Chondrocyte (in vitro differentiated cells): ENCODE measurements around the gene FADS1. TPM values are rescaled to one million over a fixed set of nuclear protein-coding genes. Genes with fewer than 3 reads are reported as not detected.
A peak's percentile ranks its signal among the peaks of the same experiment; 100 is the strongest.

Source experiments
- DNase-seq: peaks from one replicate; pipeline ENCODE4 v3.0.0; 2021; ENCODE audit warnings: mixed read lengths, low spot score
- H3K27ac Mint-ChIP-seq: one replicate; pipeline ENCODE4 v1.8.0; 2021; ENCODE audit warnings: mild to moderate bottlenecking, moderate library complexity, mixed read lengths; ENCODE audit not compliant: unreplicated experiment
- H3K27me3 Mint-ChIP-seq: 2 replicates; pipeline ENCODE4 v1.8.0; 2021; ENCODE audit warnings: low read depth, mixed read lengths
- H3K36me3 Mint-ChIP-seq: 2 replicates; pipeline ENCODE4 v1.8.0; 2021; ENCODE audit warnings: low read depth, mixed read lengths
- H3K4me1 Mint-ChIP-seq: 2 replicates; pipeline ENCODE4 v1.8.0; 2021; ENCODE audit warnings: low read depth, mild to moderate bottlenecking, mixed read lengths
- H3K4me3 Mint-ChIP-seq: one replicate; pipeline ENCODE4 v1.8.0; 2021; ENCODE audit warnings: mild to moderate bottlenecking, moderate library complexity, mixed read lengths; ENCODE audit not compliant: unreplicated experiment
- H3K9me3 Mint-ChIP-seq: 2 replicates; pipeline ENCODE4 v1.8.0; 2021; ENCODE audit warnings: low read depth, mixed read lengths
- CTCF ChIP-seq: fragments of 200-600 bp; sonication (generic); IDR thresholded peaks from 2 replicates; pipeline ENCODE4 v1.5.0; 2021; ENCODE audit warnings: antibody characterized with exemption, mild to moderate bottlenecking, moderate library complexity
- long read RNA-seq: library from polyadenylated mRNA; stranded (forward); transcript quantifications from one replicate; pipeline ENCODE4 v2.0.0, GENCODE V29; 2021
- total RNA-seq: library from RNA; stranded (reverse); gene quantifications from 3 replicates; pipeline ENCODE4 v1.2.1, GENCODE V29; 2021

FADS1 gene
- 72.6 to 95.5 TPM (median 74.6 TPM) in 3 replicates for total RNA-seq
- long read RNA-seq, full-length matches to known transcripts, result 250 of 291 reads
- long read RNA-seq, partial matches to known transcripts, result 7 of 291 reads
- long read RNA-seq, other reads (novel, unspliced or antisense), result 34 of 291 reads

DNA sequence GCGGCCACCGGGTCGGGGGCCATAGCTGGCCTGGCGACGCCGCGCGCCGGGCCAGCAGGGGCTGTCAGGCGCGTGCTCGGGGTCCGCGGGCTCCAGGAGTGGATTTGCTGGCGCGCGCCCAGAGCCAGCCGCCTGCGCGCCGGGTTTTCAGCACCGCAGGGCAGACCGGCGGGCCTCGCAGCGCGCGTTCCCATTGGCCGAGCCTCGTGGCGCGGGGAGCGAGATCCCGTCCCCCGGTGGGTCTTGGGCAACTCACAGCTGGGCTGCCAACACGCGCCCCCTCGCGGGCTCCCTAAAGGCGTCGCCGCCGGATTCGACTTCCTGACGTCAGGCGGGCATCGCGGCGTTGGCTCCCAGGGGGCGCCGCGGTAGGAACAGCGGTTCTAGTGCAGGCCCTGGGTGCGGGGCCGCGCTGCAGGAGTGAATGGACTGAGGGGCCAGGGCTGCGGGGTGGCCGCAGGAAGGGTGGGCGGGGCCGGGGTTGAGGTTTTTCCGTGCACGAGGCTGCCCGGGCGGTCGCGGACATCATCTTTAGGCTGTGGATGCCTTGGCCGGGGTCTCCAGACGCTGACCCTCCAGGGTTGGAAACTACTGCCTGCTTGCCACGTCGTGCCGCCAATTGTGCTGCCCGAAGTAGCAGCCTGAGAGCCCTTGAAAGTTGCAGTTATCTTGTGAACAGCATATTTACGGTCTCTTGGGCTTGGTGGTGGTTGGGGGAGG is at the start of gene FADS1:
FADS1 (minus strand) TSS at position 268 of the 720 bp plus-strand sequence; CDS start at position 194, 74 bp downstream.
- H3K4me1 Mint-ChIP-seq, result peaks cover 18% of the 10 kb centered on the region

DNA sequence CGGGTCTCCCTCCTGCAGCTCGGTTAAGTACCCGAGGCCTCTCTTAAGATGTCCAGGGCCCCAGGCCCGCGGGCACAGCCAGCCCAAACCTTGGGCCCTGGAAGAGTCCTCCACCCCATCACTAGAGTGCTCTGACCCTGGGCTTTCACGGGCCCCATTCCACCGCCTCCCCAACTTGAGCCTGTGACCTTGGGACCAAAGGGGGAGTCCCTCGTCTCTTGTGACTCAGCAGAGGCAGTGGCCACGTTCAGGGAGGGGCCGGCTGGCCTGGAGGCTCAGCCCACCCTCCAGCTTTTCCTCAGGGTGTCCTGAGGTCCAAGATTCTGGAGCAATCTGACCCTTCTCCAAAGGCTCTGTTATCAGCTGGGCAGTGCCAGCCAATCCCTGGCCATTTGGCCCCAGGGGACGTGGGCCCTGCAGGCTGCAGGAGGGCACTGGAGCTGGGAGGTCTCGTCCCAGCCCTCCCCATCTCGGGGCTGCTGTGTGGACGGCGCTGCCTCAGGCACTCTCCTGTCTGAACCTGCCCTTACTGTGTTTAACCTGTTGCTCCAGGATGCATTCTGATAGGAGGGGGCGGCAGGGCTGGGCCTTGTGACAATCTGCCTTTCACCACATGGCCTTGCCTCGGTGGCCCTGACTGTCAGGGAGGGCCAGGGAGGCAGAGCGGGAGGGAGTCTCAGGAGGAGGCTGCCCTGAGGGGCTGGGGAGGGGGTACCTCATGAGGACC is 49.6 kb upstream of the FADS1 start:
- Mint-ChIP-seq H3K27ac (peak overlapping the region; percentile 12), H3K4me3 (no peak overlapping the region), H3K4me1 (peaks cover 19% of the 10 kb centered on the region), H3K27me3 (no peaks in the 10 kb centered on the region), H3K36me3 (peaks cover 14% of the 10 kb centered on the region), H3K9me3 (no peaks in the 10 kb centered on the region)
- no peak for TF ChIP-seq CTCF
- DNase-seq, result peak; percentile 81

More for the DNA sequence above, at the start of gene FADS1:
- Mint-ChIP-seq H3K27me3 (no peaks in the 10 kb centered on the region), H3K9me3 (no peaks in the 10 kb centered on the region), H3K27ac (peak within 1 kb of the TSS; percentile 98), H3K36me3 (peaks cover 6% of the 10 kb centered on the region), H3K4me3 (peak within 1 kb of the TSS; percentile 96)
- TF ChIP-seq CTCF, result peak; percentile 83
- peak; percentile 97 for DNase-seq

GRCh38 chr11:61864814-61865775 is 48.3 kb upstream of the FADS1 start:
- peaks cover 19% of the 10 kb centered on the region for H3K36me3 Mint-ChIP-seq
- no peaks in the 10 kb centered on the region for H3K27me3 Mint-ChIP-seq
- H3K27ac Mint-ChIP-seq, result no peak overlapping the region
- peaks cover 6% of the 10 kb centered on the region for H3K4me1 Mint-ChIP-seq
- no peak for TF ChIP-seq CTCF
- DNase-seq, result peak; percentile 86
- no peak overlapping the region for H3K4me3 Mint-ChIP-seq
- H3K9me3 Mint-ChIP-seq, result no peaks in the 10 kb centered on the region

DNA sequence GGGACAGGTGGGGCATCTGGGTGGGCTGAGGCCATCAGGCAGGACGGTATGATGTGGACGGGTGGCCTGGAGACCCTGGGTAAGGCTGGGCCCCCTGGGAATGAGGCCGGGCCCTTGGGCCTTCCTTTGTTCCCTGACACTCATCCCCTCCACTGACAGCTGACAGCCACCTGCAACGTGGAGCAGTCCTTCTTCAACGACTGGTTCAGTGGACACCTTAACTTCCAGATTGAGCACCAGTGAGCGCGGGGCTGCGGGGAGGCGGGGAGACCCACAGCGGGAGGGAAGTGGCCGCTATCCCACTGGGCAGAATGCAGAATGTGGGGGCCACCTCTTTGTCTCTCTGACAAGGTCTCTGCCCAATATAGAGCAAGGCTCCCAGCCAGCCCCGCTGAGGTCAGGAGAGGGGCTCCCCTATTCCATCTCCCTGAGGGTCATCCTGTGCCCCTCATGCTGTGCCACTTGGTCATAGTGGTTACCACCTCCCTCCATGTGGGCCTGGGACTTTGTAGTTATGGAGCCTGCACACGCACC is 46.8 kb upstream of the FADS1 start:
- Mint-ChIP-seq H3K9me3 (no peaks in the 10 kb centered on the region), H3K27ac (no peak overlapping the region), H3K36me3 (peaks cover 31% of the 10 kb centered on the region), H3K27me3 (no peaks in the 10 kb centered on the region), H3K4me1 (no peaks in the 10 kb centered on the region), H3K4me3 (no peak overlapping the region)
- DNase-seq, result no peak
- TF ChIP-seq CTCF, result no peak
